ENCODE measurements around the gene SERINC5.

Gene SERINC5

DNA sequence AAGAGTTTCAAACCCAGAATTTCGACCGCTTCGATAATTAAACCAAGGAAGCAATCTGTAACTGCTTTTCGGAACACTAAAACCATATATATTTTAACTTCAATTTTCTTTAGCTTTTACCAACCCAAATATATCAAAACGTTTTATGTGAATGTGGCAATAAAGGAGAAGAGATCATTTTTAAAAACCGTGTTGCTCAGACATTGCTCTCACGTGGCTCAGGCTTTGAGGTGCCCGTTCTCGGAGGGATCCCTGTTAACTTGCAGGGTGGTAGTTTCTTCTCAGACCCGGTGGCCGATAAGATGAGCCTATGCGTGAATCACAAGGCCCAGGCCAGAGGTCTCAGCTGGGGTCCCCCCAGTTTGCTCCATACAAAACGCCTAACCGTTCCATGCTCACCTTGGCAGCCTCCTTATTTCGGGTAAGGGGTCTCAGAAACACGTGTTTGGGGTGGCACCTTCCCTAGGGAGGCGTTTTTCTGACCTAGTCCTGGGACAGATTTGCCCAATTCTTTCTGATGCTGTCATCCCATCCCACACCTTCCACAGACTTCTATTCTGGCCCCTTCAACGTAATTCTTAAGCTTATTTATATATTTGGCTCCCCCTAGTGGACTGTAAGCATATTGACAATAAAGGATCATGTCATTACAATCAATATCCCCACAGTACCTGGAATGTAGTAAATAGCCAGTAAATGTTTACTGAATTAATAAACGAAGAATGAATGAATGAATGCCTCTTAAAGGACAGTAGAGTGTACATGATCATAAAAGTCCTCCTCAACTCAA lies 172.6 kb downstream of the SERINC5 start:
- peak; percentile 80 for DNase-seq

DNA sequence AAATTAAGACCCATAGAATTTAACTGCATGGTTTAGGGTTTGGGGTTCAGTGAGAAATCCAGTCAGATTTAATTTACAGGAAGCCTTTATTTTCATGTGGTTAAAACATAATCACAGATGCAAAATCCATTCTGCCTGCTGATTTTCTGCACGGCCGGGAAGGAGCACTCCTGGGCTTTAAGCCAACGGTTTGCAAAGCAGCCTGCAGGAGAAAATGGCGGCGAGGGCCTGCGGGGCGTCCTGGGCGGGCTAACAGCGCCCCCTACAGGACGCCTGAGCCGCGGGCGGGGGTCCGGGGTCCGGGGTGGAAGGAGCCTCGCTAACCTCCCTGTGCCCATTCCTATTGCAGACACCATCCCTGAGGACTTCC lies 173.1 kb downstream of the SERINC5 start:
- DNase-seq = peak; percentile 62

DNA sequence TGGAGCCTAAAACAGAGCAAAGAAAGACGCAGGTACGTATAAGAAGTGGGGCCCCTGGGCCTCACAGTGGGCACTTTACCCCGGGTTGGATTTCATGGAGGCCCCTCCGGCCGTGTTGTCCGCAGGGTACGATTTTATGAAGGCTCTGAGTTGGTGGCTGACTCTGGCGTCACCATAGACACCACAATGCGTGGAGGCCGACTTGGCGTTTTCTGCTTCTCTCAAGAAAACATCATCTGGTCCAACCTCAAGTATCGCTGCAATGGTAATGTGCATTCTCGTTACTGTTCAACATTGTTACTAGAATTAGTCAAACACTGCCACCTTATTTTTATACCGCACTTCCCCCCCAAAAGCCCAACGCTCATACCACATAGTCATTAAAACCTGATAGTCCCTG lies 173.6 kb downstream of the SERINC5 start:
- no peak for DNase-seq

DNA sequence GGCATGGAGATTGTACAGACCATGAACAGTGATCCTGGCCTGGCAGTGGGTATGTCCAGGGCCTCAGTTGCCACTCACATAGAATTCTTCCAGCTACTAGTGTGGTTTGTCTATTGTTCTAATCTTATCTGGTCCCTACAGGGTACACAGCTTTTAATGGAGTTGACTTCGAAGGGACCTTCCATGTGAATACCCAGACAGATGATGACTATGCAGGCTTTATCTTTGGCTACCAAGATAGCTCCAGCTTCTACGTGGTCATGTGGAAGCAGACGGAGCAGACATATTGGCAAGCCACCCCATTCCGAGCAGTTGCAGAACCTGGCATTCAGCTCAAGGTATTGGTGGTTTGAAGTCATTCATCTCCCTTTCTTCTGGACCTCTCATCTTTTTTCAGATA lies 176.9 kb downstream of the SERINC5 start:
- DNase-seq = no peak

DNA sequence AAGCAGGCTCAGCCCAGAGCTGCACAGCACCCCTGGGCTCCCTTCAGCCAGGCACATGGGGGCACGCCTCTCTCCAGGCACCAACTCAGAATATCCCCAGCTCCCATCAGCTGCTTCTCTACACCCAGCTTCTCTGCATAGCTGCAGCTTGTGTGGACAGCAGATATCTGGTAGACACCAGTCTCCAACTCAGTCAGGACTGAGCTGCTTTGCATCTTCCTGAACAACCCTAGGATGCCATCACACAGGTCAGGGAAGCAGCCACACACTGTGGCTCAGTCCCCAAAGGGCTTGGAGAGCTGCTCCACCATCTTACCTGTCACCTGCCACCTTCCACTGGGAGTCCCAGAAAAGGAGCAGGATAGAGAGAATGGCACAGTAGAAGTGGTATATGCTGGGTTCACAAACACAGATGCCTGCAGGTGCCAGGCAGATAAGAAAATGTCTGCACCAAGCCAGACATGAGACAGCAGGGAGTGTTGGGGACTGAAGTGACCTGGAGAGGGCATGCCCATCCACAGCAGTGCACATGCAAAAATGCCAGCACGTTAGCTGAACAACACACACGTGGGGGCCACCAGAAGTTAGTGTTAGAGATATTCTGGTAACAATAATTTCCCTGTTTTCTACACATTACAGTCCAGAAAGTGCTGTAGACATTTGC lies 178.7 kb downstream of the SERINC5 start:
- DNase-seq = no peak

DNA sequence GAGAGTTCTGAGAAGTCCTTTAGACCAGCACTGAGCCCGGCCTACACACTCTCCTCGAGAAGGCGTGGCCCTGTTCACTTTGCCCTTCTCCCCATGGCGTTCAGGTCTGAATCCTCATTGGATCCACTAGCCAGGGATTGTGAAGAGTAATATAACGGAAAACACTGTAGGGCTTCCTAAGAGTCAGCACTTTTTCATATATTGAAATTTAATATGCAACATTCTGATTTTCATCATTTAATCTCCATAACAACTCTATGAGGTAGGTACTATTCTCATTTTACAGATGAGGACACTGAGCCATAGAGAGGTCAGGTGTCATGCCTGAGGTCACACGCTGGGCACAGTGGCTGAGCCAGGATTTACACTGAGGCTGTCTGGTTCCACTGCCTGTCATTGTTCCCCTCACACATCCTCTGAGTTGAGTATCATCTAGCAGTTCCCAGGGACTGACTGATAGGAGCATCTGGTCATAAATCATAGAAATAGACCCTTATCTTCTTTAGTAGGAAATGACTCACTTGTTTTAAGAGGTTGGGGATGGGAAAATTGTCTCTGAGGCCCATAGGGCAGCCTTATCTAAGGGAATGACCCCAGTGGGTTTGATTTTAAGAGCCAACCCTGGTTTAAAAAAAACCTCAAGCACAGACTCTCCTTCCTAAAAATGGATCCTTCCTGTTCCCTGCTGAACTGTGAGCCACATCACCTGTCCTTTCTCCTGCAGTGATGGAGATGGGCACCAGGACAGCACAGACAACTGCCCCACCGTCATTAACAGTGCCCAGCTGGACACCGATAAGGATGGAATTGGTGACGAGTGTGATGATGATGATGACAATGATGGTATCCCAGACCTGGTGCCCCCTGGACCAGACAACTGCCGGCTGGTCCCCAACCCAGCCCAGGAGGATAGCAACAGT lies 179.5 kb downstream of the SERINC5 start:
- DNase-seq = no peak

DNA sequence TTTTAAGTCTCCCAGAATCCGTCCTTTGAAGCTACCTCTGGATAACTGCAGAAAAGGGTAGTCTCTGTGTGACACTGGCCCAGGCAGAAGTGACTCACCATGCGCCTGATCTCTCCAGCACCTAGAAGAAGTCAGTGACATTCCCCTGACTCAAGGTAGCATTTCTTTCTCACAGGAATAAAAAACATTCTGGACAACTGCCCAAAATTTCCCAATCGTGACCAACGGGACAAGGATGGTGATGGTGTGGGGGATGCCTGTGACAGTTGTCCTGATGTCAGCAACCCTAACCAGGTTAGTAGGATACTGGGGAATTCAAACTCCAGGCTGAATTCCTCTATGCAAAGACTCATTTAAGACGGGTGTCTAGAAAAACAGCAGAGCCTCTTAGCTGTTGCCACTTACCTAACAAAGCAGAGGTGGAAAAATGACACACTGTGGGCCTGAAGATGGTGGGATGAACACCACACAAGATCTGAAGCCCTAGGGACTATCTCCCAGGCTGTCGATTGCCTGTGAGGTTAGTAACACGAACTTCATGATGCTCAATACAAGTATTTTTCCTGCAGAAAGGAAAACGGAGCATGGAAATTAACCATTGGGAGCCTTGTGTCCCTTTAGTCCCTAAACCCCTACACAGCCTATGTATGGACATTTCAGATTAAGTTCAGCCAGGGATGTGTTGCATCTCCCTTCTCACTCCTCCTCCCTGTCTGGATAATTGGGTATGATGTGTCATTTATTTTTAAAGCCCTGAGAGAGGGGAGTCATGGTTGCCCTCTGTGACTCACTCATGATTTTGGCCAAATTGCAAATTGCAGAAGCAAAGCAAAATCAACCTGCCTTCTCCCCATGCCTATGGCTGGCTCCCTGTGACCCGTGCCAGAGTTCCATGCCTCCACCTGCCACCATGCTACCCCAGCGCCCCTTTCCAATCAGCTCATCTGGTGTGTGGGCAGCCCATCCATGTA lies 183.5 kb downstream of the SERINC5 start:
- no peak for DNase-seq

DNA sequence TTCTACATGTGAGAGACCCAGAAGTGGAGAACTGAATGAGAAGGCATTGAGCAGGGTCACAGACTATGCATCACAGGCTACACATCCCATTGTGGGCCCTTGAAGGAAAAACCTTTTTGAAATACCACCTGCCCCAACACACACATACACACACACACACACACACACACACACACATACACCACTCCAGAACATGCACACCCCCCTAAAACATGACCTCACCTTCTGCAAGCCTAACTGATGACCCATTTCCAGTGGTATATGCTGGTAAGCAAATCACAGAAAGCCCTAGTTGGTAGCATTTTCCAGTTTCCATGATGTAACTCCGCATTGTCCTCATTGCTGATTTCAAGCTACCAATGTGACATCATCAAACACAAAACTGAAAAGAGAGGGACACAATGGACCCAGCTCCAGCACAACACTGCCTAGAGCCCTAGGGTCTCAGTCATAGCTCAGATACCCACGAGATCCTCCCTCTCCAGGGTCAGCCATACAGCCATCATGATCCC lies 184.3 kb downstream of the SERINC5 start:
- DNase-seq = no peak

DNA sequence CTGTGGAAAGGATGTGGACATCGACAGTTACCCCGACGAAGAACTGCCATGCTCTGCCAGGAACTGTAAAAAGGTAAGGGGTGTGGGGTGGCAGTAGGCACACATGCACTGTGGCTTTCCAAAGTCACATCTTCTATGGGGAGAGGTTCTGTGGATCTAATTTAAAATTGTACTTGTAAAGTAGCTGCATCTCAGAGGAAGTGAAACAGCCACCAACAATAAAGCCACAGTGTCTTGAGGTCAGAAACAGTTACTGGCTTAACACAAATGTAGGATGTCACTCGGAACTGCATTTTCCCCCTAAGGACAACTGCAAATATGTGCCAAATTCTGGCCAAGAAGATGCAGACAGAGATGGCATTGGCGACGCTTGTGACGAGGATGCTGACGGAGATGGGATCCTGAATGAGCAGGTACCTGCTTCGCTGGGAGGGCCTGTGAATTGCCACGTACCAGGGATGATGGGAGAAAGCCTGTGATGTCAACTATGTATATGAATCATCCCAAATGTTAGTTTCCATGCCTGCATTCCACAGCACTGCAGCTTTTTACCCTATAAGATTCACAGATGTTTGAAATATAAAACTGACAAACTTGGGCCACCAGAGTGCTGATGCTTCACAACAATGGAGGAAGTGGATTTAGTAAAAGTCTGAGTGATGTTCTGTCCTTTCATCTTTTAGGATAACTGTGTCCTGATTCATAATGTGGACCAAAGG lies 185.4 kb downstream of the SERINC5 start:
- no peak for DNase-seq

DNA sequence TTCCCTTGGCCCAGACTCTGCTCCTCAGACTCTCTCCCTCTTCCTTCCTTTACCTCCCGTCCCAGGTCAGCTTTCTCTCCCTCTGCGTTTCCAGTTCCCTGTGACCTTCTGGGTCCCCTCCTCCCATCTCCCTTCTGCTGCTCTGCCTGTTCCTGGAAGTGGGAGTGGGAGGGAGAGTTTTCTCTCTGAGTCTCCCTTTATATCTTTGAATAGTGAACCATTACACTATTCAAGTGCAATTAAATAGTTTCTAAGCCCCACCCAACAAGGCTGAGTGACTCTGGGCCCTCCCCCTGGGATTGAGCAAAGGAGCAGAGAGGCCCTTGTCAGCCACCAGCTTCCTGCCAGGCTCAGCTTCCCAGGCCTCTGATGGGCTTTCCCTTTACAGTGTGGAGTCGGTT lies 185.9 kb downstream of the SERINC5 start:
- no peak for DNase-seq

DNA sequence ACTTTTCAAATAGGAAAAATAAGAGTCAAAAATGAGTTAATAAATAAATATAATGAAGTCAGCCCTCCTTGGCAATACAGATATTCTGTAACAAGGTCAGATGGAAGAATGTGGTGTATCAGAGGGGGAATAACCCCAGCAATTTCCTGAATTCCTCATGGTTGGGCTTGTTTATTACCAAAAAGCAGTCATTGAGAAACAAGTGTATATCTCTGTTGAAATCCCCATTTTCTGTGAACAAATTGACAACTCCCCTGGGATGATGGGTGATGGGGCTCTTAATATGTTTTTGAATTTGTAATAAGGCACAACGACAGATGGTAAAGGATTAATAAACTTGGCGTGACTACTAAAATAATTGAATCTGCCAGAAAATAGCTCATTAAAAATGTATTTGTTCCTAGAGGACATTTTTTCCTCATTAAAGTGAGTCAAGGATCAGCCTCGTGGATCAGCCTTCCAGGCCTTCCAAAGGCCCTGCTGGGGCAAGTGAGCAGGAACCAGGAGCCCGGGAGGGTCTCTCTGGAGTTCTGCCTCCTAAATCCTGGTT lies 186.5 kb downstream of the SERINC5 start:
- no peak for DNase-seq

DNA sequence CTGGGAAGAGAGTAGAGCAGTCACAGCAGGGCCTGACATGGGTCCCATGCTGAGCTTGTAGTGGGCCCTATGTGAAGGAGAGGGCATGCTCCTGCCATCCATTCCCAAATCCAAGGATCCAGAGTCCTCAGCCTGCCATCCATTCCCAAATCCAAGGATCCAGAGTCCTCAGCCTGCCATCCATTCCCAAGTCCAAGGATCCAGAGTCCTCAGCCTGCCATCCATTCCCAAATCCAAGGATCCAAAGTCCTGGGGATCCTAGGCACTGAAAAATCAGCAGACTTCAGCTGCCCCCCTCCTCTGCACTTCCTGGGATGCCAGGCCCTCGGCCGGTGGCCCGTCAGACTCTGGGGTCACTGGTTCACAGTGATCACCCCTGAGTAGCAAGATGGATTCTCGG lies 187.1 kb downstream of the SERINC5 start:
- no peak for DNase-seq

DNA sequence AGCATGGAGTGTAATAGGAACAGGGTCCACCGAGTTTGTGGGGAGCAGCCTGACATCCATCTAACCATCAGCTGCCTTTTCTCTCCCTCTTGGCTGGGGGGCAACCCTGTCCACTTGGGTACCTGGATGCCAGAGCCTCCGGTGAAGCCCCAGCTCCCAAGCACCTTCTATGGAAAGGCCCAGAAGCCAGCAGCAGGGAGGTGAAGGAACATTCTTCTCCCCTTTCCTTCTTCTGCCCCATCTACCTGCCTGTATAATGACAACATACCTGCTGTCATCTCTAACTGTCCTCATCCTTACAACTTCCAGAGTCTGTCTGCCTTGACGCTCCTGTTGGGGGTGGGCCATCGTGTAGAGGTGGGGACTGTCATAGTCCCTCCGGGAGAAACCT lies 187.6 kb downstream of the SERINC5 start:
- no peak for DNase-seq

DNA sequence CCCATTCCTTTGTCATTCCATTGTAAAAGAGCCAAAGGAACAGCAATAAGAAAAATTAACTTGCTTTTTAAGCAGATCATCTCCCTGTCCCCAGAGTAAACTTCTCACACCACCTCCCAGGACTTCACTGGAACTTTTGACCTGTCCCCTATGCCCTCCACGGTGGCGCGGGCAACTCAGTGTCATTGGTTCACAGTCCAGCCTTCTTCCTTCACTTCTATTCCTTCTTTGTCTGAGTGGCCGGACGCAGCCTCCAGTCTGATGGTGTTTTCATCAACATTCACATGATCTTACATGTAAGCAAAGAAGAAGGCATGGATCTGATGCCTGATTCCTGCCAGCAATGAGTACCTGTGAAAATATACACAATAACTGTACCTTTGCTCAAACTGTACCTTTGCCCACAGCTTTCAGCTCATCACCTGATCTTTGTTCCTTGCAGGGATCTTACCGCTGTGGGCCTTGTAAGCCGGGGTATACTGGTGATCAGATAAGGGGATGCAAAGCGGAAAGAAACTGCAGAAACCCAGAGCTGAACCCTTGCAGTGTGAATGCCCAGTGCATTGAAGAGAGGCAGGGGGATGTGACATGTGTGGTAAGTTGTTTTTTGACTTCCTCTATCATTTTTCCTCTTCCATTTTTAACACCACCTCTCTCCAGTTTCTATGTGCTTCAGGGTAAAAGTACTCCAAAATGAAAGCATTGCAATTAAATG lies 188.2 kb downstream of the SERINC5 start:
- no peak for DNase-seq

DNA sequence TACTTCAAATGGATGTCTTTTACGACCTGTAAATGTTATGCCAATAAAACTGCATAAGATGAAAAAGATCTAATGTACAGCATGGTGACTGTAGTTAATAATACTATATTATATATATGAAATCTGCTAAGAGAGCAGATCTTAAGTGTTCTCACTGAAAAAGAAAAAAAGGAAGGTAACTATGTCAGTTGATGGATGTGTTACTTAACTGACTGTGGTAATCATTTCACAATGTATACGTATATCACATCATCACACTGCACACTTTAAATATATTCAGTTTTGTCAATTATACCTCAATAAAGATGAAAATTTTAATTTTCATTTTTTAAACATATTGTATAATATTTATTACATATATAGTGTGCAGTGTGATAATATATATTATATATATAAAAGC lies 188.8 kb downstream of the SERINC5 start:
- no peak for DNase-seq

DNA sequence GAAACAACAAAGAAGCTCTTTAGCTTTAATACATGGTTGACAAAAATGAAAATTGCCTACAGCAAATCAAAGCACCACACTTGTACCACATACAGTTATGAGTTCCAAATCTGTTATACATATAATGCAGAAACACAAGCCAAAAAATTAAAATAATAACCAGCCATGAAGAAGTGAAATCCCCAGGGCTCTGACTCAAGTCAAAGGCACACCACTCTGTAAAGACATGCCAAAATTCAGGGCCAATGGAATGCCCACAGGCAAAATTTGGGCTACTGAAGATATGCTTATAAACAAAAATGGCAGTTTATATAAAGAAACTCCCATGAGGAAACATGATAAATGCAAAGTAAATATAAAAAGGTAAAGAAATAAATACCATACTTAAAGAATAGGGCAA lies 191.7 kb downstream of the SERINC5 start:
- no peak for DNase-seq
